PC-9 (cell line): Measurements from ENCODE around the gene CREM.

Source experiments
- EZH2 ChIP-seq: fragments of 200-600 bp; sonication (generic); IDR thresholded peaks from 2 replicates; pipeline ENCODE4 v1.8.0; 2017; ENCODE audit warnings: antibody characterized with exemption, low read depth
- TF ChIP-seq, protein P1 (sequence below): fragments of 200-600 bp; sonication (generic); conservative IDR thresholded peaks from 2 replicates; pipeline ENCODE4 v1.6.1; 2017; ENCODE audit warnings: mixed run types, antibody characterized with exemption, mild to moderate bottlenecking, moderate library complexity

DNA sequence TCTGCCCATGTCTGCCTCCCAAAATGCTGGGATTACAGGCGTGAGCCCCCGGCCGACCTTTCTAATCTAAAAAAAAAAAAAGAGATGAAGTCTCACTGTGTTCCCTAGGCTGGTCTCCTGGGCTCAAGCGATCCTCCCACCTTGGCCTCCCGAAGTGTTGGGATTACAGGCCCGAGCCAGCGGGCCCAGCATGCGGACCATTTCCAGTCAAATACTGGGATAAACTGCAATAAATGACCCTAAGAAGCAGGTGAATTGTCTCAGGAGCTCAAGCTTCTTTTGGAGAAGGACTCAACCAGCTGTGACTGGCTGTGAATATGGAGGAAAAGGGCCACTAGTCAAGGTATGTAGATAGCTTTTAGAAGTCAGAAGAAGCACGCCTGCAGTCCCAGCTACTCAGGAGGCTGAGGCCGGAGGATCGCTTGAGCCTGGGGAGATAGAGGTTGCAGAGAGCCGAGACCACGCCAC, 550 bp upstream of the CREM start:
- TF ChIP-seq, protein P1, sequence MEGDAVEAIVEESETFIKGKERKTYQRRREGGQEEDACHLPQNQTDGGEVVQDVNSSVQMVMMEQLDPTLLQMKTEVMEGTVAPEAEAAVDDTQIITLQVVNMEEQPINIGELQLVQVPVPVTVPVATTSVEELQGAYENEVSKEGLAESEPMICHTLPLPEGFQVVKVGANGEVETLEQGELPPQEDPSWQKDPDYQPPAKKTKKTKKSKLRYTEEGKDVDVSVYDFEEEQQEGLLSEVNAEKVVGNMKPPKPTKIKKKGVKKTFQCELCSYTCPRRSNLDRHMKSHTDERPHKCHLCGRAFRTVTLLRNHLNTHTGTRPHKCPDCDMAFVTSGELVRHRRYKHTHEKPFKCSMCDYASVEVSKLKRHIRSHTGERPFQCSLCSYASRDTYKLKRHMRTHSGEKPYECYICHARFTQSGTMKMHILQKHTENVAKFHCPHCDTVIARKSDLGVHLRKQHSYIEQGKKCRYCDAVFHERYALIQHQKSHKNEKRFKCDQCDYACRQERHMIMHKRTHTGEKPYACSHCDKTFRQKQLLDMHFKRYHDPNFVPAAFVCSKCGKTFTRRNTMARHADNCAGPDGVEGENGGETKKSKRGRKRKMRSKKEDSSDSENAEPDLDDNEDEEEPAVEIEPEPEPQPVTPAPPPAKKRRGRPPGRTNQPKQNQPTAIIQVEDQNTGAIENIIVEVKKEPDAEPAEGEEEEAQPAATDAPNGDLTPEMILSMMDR = no peak
- TF ChIP-seq EZH2 = no peak
